Measurements from ENCODE around the gene KIF6.

The KIF6 gene

GRCh38 chr6:39649996-39650395, 75.2 kb downstream of the KIF6 start:
- H3K27ac Mint-ChIP-seq, result no peak overlapping the region
- H3K4me3 Mint-ChIP-seq, result no peak overlapping the region
- H3K36me3 Mint-ChIP-seq, result no peaks in the 10 kb centered on the region
- no peaks in the 10 kb centered on the region for H3K9me3 Mint-ChIP-seq
- no peaks in the 10 kb centered on the region for H3K4me1 Mint-ChIP-seq
- peaks cover 8% of the 10 kb centered on the region for H3K27me3 Mint-ChIP-seq

- no peaks in the 10 kb centered on the region for H3K36me3 Mint-ChIP-seq
- peaks cover 13% of the 10 kb centered on the region for H3K27me3 Mint-ChIP-seq
- no peak overlapping the region for H3K4me3 Mint-ChIP-seq
- H3K27ac Mint-ChIP-seq, result no peak overlapping the region
- H3K4me1 Mint-ChIP-seq, result no peaks in the 10 kb centered on the region
- no peaks in the 10 kb centered on the region for H3K9me3 Mint-ChIP-seq
Measured at GRCh38 chr6:39646751-39647420, 78.3 kb downstream of the KIF6 start.

- H3K4me3 Mint-ChIP-seq, result no peak overlapping the region
- H3K27ac Mint-ChIP-seq, result no peak overlapping the region
- peaks cover 14% of the 10 kb centered on the region for H3K27me3 Mint-ChIP-seq
- no peaks in the 10 kb centered on the region for H3K4me1 Mint-ChIP-seq
- no peaks in the 10 kb centered on the region for H3K9me3 Mint-ChIP-seq
- H3K36me3 Mint-ChIP-seq, result no peaks in the 10 kb centered on the region
Measured at GRCh38 chr6:39642270-39642669, 82.9 kb downstream of the KIF6 start.

- H3K9me3 Mint-ChIP-seq, result no peaks in the 10 kb centered on the region
Measured at GRCh38 chr6:39638126-39638822, 86.9 kb downstream of the KIF6 start.

GRCh38 chr6:39634646-39635341, 90.4 kb downstream of the KIF6 start:
- Mint-ChIP-seq H3K4me1 (no peaks in the 10 kb centered on the region), H3K27me3 (peaks cover 8% of the 10 kb centered on the region), H3K36me3 (no peaks in the 10 kb centered on the region), H3K27ac (no peak overlapping the region), H3K9me3 (no peaks in the 10 kb centered on the region), H3K4me3 (no peak overlapping the region)

More at GRCh38 chr6:39638126-39638822, 86.9 kb downstream of the KIF6 start:
- H3K36me3 Mint-ChIP-seq, result no peaks in the 10 kb centered on the region
- no peaks in the 10 kb centered on the region for H3K4me1 Mint-ChIP-seq
- H3K4me3 Mint-ChIP-seq, result no peak overlapping the region
- H3K27ac Mint-ChIP-seq, result no peak overlapping the region
- H3K27me3 Mint-ChIP-seq, result peaks cover 9% of the 10 kb centered on the region

- Mint-ChIP-seq H3K27me3 (peaks cover 8% of the 10 kb centered on the region), H3K36me3 (no peaks in the 10 kb centered on the region), H3K4me1 (no peaks in the 10 kb centered on the region), H3K9me3 (no peaks in the 10 kb centered on the region), H3K4me3 (no peak overlapping the region), H3K27ac (no peak overlapping the region)
Measured at GRCh38 chr6:39625209-39625608, 100.0 kb downstream of the KIF6 start.

GRCh38 chr6:39623750-39624149, 101.5 kb downstream of the KIF6 start:
- H3K4me1 Mint-ChIP-seq, result no peaks in the 10 kb centered on the region
- no peak overlapping the region for H3K4me3 Mint-ChIP-seq
- H3K27ac Mint-ChIP-seq, result no peak overlapping the region
- peaks cover 9% of the 10 kb centered on the region for H3K27me3 Mint-ChIP-seq
- H3K36me3 Mint-ChIP-seq, result no peaks in the 10 kb centered on the region
- H3K9me3 Mint-ChIP-seq, result no peaks in the 10 kb centered on the region

GRCh38 chr6:39617520-39617919, 107.7 kb downstream of the KIF6 start:
- Mint-ChIP-seq H3K4me3 (no peak overlapping the region), H3K36me3 (no peaks in the 10 kb centered on the region), H3K9me3 (no peaks in the 10 kb centered on the region), H3K27ac (no peak overlapping the region), H3K27me3 (peaks cover 10% of the 10 kb centered on the region), H3K4me1 (no peaks in the 10 kb centered on the region)

- Mint-ChIP-seq H3K36me3 (no peaks in the 10 kb centered on the region), H3K9me3 (no peaks in the 10 kb centered on the region), H3K4me3 (no peak overlapping the region), H3K27ac (no peak overlapping the region), H3K4me1 (no peaks in the 10 kb centered on the region), H3K27me3 (peaks cover 10% of the 10 kb centered on the region)
Measured at GRCh38 chr6:39617026-39617425, 108.2 kb downstream of the KIF6 start.

- H3K36me3 Mint-ChIP-seq, result no peaks in the 10 kb centered on the region
- no peaks in the 10 kb centered on the region for H3K9me3 Mint-ChIP-seq
- no peak overlapping the region for H3K4me3 Mint-ChIP-seq
- H3K27ac Mint-ChIP-seq, result no peak overlapping the region
- no peaks in the 10 kb centered on the region for H3K4me1 Mint-ChIP-seq
- peaks cover 10% of the 10 kb centered on the region for H3K27me3 Mint-ChIP-seq
Measured at GRCh38 chr6:39615622-39616021, 109.6 kb downstream of the KIF6 start.

- no peak overlapping the region for H3K4me3 Mint-ChIP-seq
- peaks cover 7% of the 10 kb centered on the region for H3K27me3 Mint-ChIP-seq
- H3K9me3 Mint-ChIP-seq, result no peaks in the 10 kb centered on the region
- H3K27ac Mint-ChIP-seq, result no peak overlapping the region
- H3K4me1 Mint-ChIP-seq, result no peaks in the 10 kb centered on the region
- H3K36me3 Mint-ChIP-seq, result no peaks in the 10 kb centered on the region
Measured at GRCh38 chr6:39614393-39614950, 110.7 kb downstream of the KIF6 start.

GRCh38 chr6:39610221-39610620, 115.0 kb downstream of the KIF6 start:
- Mint-ChIP-seq H3K27me3 (peaks cover 10% of the 10 kb centered on the region), H3K27ac (no peak overlapping the region), H3K4me1 (no peaks in the 10 kb centered on the region), H3K9me3 (no peaks in the 10 kb centered on the region), H3K4me3 (no peak overlapping the region), H3K36me3 (no peaks in the 10 kb centered on the region)

- Mint-ChIP-seq H3K4me3 (no peak overlapping the region), H3K4me1 (no peaks in the 10 kb centered on the region), H3K36me3 (no peaks in the 10 kb centered on the region), H3K27me3 (peaks cover 15% of the 10 kb centered on the region), H3K27ac (no peak overlapping the region), H3K9me3 (no peaks in the 10 kb centered on the region)
Measured at GRCh38 chr6:39608652-39609345, 116.4 kb downstream of the KIF6 start.

GRCh38 chr6:39602601-39603519, 122.3 kb downstream of the KIF6 start:
- no peaks in the 10 kb centered on the region for H3K9me3 Mint-ChIP-seq
- H3K4me1 Mint-ChIP-seq, result no peaks in the 10 kb centered on the region
- H3K27ac Mint-ChIP-seq, result no peak overlapping the region

GRCh38 chr6:39599973-39600372, 125.2 kb downstream of the KIF6 start:
- Mint-ChIP-seq H3K4me3 (no peak overlapping the region), H3K27ac (no peak overlapping the region), H3K9me3 (no peaks in the 10 kb centered on the region)

More at GRCh38 chr6:39602601-39603519, 122.3 kb downstream of the KIF6 start:
- H3K36me3 Mint-ChIP-seq, result no peaks in the 10 kb centered on the region
- peaks cover 16% of the 10 kb centered on the region for H3K27me3 Mint-ChIP-seq
- no peak overlapping the region for H3K4me3 Mint-ChIP-seq

More at GRCh38 chr6:39599973-39600372, 125.2 kb downstream of the KIF6 start:
- Mint-ChIP-seq H3K27me3 (peaks cover 24% of the 10 kb centered on the region), H3K4me1 (no peaks in the 10 kb centered on the region), H3K36me3 (no peaks in the 10 kb centered on the region)

Measured in activated naive CD4-positive, alpha-beta T cell treated with anti-CD3 and anti-CD28 coated beads, Interleukin-2, amount 50 U/mL, for 24 hours (primary cell).